Hematopoietic multipotent progenitor cell treated with erythropoietin and hydrocortisone succinate and interleukin-3 and kit ligand, for 17 days (in vitro differentiated cells): ENCODE data around the gene CD34.

Source experiments
- DNase-seq: peaks from one replicate; pipeline ENCODE4 v3.0.0-alpha.2; 2015; ENCODE audit warnings: low spot score

Gene CD34

DNA sequence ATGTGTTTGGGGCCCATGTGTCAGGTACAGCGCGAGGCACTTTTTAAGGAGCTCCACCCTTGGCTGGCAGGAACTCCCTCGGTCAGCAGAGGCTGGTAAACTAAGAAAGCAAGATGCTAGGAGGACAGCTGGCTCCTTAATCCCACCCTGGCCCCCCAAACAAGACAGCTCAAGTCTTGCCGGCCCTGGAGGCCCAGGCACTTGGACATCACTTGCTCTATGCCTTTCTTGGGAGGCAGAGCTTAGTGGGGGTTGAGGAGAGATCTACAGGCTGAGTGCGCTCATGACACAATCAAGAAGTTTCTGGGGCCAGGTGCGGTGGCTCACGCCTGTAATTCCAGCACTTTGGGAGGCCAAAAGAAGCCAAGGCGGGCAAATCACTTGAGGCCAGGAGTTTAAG, 78.1 kb downstream of the CD34 start:
- DNase-seq, result no peak

DNA sequence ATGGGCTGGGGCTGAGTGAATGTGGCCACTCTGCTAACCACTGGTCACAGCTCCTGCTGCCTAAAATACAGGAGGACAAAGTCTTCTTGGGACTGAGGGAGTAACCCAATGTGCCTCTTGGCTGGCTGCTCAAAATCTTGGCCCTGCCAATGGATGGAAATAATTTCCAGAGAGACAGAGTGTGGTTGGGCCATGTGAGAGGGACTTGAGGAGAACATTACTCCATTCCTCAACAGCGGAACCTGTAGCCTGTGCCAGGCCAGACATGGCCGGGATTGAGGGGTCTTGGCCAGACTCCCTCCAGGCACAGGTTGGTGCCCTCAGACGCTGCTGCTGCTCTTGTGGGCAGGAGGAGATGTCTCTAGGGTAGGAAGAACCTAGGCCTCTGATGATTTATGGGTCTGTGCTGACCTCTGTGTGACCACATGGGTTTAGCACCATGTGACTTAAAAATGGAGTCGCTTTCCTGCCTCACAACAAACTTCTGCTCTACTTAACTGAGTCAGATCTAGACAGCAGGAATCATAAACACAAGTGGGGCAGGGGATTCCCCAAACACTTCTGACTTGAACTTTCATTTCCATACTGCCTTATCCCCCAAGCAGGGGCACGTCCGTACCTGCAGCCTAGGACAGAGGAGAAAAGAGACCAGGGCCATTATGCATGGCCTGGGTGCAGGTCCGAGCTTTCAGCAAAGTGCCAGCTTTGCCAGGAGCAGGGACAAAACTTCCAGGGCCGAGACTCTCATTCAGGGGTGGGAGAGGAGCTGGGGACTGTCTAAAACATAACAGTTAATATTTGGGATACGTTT, 79.2 kb downstream of the CD34 start:
- DNase-seq, result no peak
